Spleen (tissue), 7 donors: ENCODE results near the gene ARSK.

ENCODE experiments used
- CTCF ChIP-seq, 11 experiments: fragments of 200-600 bp in 7 of 11; fragments of 450-650 bp in 4 of 11; sonication (generic) in 4 of 11; IDR thresholded peaks in 8 of 11; conservative IDR thresholded peaks in 3 of 11; 1 replicate in 7 of 11; 2 replicates in 4 of 11; pipeline versions ENCODE4 v1.4.0 to v1.8.0; 2016 to 2021; ENCODE audit warnings: antibody characterized with exemption in 11 of 11, inconsistent platforms in 4 of 11, mild to moderate bottlenecking in 1 of 11
- POLR2AphosphoS5 ChIP-seq, 3 donors: sonication (generic); formaldehyde crosslinking; IDR thresholded peaks; one replicate each; pipeline ENCODE4 v1.5.1; 2017; ENCODE audit warnings: antibody characterized with exemption in 3 of 3
- donor health status: DM: no; HTN: no; CAD: no; lungs with moderate emphysema.
- donor health status: DM: no; HTN: no; CAD: no.
- donor health status: DM: no; HTN: no; CAD: no.

- TF ChIP-seq CTCF (IDR thresholded peaks at IDR 0.05 in 8 of 11, conservative IDR thresholded peaks at IDR 0.05 in 3 of 11) (no peak), POLR2AphosphoS5 (IDR thresholded peaks at IDR 0.05) (no peak)
These were observed 69.5 kb downstream of the ARSK start for GRCh38 chr5:95624368-95624767.
